Liver (tissue), 9 donors: ENCODE measurements around the gene CEACAM7. TPM values are rescaled to one million over a fixed set of nuclear protein-coding genes. Genes with fewer than 3 reads are reported as not detected.

ENCODE experiments used
- DNase-seq: peaks from one replicate; pipeline ENCODE4 v3.0.0-alpha.2; 2017; ENCODE audit warnings: low spot score
- H3K27ac ChIP-seq, 2 donors: one replicate each; pipeline ENCODE4 v1.7.0; 2013; ENCODE audit warnings: inconsistent platforms in 2 of 2, low read length in 2 of 2, control low read depth in 1 of 2, low read depth in 1 of 2, mild to moderate bottlenecking in 1 of 2
- H3K27me3 ChIP-seq, 4 donors: one replicate each; pipeline versions ENCODE4 v1.6.1 to v1.7.0; 2013; ENCODE audit warnings: low read length in 3 of 4, inconsistent platforms in 1 of 4, mild to moderate bottlenecking in 1 of 4, moderate library complexity in 1 of 4; ENCODE audit not compliant: control insufficient read depth in 4 of 4, insufficient read depth in 4 of 4
- H3K36me3 ChIP-seq, 4 donors: one replicate each; pipeline versions ENCODE4 v1.6.1 to v1.7.0; 2013; ENCODE audit warnings: low read length in 3 of 4, mild to moderate bottlenecking in 3 of 4, low read depth in 1 of 4, moderate library complexity in 1 of 4; ENCODE audit not compliant: control insufficient read depth in 4 of 4, insufficient read depth in 3 of 4
- H3K4me1 ChIP-seq, 4 donors: one replicate each; pipeline versions ENCODE4 v1.6.1 to v1.7.0; 2013; ENCODE audit warnings: low read length in 3 of 4, mild to moderate bottlenecking in 3 of 4, moderate library complexity in 1 of 4; ENCODE audit not compliant: control insufficient read depth in 4 of 4, insufficient read depth in 4 of 4
- H3K4me3 ChIP-seq, 3 donors: one replicate each; pipeline versions ENCODE4 v1.6.1 to v1.7.0; 2013; ENCODE audit warnings: low read length in 3 of 3, control low read depth in 1 of 3, low read depth in 1 of 3, mild to moderate bottlenecking in 1 of 3
- H3K9ac ChIP-seq, 2 donors: one replicate each; pipeline ENCODE4 v1.7.0; 2013; ENCODE audit warnings: low read length in 2 of 2, mild to moderate bottlenecking in 2 of 2, moderate library complexity in 2 of 2, control low read depth in 1 of 2, low read depth in 1 of 2
- H3K9me3 ChIP-seq, 4 donors: one replicate each; pipeline versions ENCODE4 v1.6.1 to v1.7.0; 2013; ENCODE audit warnings: low read length in 3 of 4; ENCODE audit not compliant: control insufficient read depth in 4 of 4
- EGR1 ChIP-seq, 2 donors: IDR thresholded peaks; 2 replicates each; pipeline ENCODE4 v1.6.1; 2016 to 2018; ENCODE audit warnings: antibody characterized with exemption in 2 of 2, low read depth in 2 of 2
- FOXA1 ChIP-seq: IDR thresholded peaks from 2 replicates; pipeline ENCODE4 v1.6.1; 2016; ENCODE audit warnings: antibody characterized with exemption
- FOXA2 ChIP-seq: IDR thresholded peaks from 2 replicates; pipeline ENCODE4 v1.6.1; 2016; ENCODE audit warnings: antibody characterized with exemption
- GABPA ChIP-seq, 2 donors: IDR thresholded peaks in 1 of 2; conservative IDR thresholded peaks in 1 of 2; 2 replicates each; pipeline ENCODE4 v1.6.1; 2016; ENCODE audit warnings: antibody characterized with exemption in 2 of 2, mild to moderate bottlenecking in 1 of 2, moderate library complexity in 1 of 2
- HNF4A ChIP-seq, 2 donors: conservative IDR thresholded peaks; 2 replicates each; pipeline ENCODE4 v1.6.1; 2016; ENCODE audit warnings: antibody characterized with exemption in 2 of 2, mild to moderate bottlenecking in 2 of 2
- HNF4G ChIP-seq: IDR thresholded peaks from 2 replicates; pipeline ENCODE4 v1.6.1; 2016; ENCODE audit warnings: antibody characterized with exemption
- NR2F2 ChIP-seq: IDR thresholded peaks from 2 replicates; pipeline ENCODE4 v1.6.1; 2016; ENCODE audit warnings: antibody characterized with exemption
- RXRA ChIP-seq, 2 donors: IDR thresholded peaks; 2 replicates each; pipeline ENCODE4 v1.6.1; 2017 to 2018; ENCODE audit warnings: antibody characterized with exemption in 2 of 2, mild to moderate bottlenecking in 1 of 2
- SP1 ChIP-seq: IDR thresholded peaks from 2 replicates; pipeline ENCODE4 v1.6.1; 2018; ENCODE audit warnings: antibody characterized with exemption, mild to moderate bottlenecking
- TAF1 ChIP-seq: conservative IDR thresholded peaks from 2 replicates; pipeline ENCODE4 v1.6.1; 2016; ENCODE audit warnings: antibody characterized with exemption, mild to moderate bottlenecking
- YY1 ChIP-seq: IDR thresholded peaks from 2 replicates; pipeline ENCODE4 v1.6.1; 2016; ENCODE audit warnings: antibody characterized with exemption, mild to moderate bottlenecking
- WGBS: extraction: QIAGEN DNeasy Blood & Tissue Kit; methylation state at CpG from one replicate; pipeline ENCODE4 v1.1.7; 2013; 5-methylcytosine and 5-hydroxymethylcytosine counted together
- polyA plus RNA-seq, 2 donors: library from polyadenylated mRNA; stranded (reverse) in 1 of 2; unstranded in 1 of 2; fragments of 200-250 nt in 1 of 2; fragments of >200 nt in 1 of 2; fragmentation: Nextera tagmentation in 1 of 2; extraction: Ambion mirVana in 1 of 2; gene quantifications; one replicate each; pipeline versions ENCODE4 v1.2.1 to v1.2.3, GENCODE V29; 2013 to 2015
- total RNA-seq, 2 donors: library from RNA; depleted of rRNA; stranded (reverse); fragments of >200 nt; gene quantifications; one replicate each; pipeline ENCODE4 v1.2.3, GENCODE V29; 2014
- TF ChIP-seq, protein P1 (sequence below): IDR thresholded peaks from 2 replicates; pipeline ENCODE4 v1.6.1; 2016; ENCODE audit warnings: antibody characterized with exemption
- TF ChIP-seq, protein P2 (sequence below): IDR thresholded peaks from 2 replicates; pipeline ENCODE4 v1.6.1; 2016; ENCODE audit warnings: antibody characterized with exemption, mild to moderate bottlenecking
- TF ChIP-seq, protein P3 (sequence below): IDR thresholded peaks from 2 replicates; pipeline ENCODE4 v1.6.1; 2016; ENCODE audit warnings: antibody characterized with exemption
- TF ChIP-seq, protein P4 (sequence below): fragments of 150-350 bp; IDR thresholded peaks from 2 replicates; pipeline ENCODE4 v1.5.1; 2017; ENCODE audit warnings: improper control_type of control experiment, low read depth, low read length; ENCODE audit not compliant: missing input control
- donor health status: healthy.
- donor health status: healthy.
- donor health status: healthy.
- donor health status: healthy.
- donor health status: healthy.

Gene CEACAM7
- total and polyA plus RNA-seq, 4 donors, result 0.03 TPM; not detected in 3

DNA sequence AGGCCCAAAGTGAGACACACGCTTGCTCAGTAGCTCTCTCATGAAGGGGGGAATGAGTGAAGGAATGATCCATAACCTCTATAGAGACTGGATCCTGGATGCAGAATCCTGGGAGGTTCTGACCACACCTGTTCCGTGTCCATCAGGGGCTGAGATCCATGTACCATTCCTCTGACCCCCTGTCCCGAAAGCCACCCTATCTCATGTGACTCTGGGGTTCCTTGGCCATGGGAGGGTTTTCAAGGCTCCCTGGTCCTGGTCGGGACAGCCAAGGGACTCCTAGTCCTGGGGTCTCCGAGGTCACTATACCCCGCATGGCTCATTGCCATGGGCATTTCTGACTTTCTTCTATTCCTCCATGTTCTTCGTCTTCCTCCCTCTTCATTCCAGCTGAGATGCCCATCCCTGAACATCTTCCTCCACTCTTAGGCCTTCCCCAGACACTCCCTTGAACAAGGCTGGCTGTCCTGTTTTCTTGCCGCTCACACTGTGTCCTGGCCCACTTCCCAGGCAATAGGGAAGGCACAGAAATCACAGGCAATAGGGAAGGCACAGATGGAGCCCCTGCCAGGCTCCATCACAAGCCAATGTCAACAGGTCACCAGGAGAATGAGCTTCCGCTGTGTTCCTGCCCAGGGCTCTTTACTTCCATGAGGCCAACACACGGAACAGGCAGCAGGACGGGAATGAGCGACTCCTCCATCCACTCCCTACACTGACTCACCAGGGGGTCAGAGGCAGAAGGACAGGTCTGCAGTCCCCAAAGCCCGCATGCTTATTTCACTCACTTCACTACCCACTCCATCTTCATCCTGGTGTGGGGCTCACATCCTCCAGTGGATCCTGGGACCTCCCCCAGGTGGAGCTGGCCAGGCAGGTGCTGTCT is 23.5 kb upstream of the CEACAM7 start:
- Histone ChIP-seq H3K4me1 (no peaks in the 10 kb centered on the region), H3K36me3 (no peaks in the 10 kb centered on the region), H3K9ac (no peak overlapping the region), H3K27ac (no peak overlapping the region), H3K27me3 (peaks cover 0 to 8% (median 2%) of the 10 kb centered on the region in 4 donors), H3K9me3 (no peaks in the 10 kb centered on the region), H3K4me3 (no peak overlapping the region)
- WGBS, result 67% methylated on average over 13 of the region's 13 CpGs
- peak; percentile 16 for DNase-seq
- TF ChIP-seq YY1 (no peak), SP1 (no peak), EGR1 (IDR thresholded peaks at IDR 0.05; ENCODE audit: low read depth in 2 of 2) (no peak), FOXA2 (no peak), TAF1 (no peak), HNF4G (no peak), HNF4A (conservative IDR thresholded peaks at IDR 0.05) (no peak), FOXA1 (no peak)
- TF ChIP-seq, protein P1, sequence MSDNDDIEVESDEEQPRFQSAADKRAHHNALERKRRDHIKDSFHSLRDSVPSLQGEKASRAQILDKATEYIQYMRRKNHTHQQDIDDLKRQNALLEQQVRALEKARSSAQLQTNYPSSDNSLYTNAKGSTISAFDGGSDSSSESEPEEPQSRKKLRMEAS, result no peak
- TF ChIP-seq, protein P2, sequence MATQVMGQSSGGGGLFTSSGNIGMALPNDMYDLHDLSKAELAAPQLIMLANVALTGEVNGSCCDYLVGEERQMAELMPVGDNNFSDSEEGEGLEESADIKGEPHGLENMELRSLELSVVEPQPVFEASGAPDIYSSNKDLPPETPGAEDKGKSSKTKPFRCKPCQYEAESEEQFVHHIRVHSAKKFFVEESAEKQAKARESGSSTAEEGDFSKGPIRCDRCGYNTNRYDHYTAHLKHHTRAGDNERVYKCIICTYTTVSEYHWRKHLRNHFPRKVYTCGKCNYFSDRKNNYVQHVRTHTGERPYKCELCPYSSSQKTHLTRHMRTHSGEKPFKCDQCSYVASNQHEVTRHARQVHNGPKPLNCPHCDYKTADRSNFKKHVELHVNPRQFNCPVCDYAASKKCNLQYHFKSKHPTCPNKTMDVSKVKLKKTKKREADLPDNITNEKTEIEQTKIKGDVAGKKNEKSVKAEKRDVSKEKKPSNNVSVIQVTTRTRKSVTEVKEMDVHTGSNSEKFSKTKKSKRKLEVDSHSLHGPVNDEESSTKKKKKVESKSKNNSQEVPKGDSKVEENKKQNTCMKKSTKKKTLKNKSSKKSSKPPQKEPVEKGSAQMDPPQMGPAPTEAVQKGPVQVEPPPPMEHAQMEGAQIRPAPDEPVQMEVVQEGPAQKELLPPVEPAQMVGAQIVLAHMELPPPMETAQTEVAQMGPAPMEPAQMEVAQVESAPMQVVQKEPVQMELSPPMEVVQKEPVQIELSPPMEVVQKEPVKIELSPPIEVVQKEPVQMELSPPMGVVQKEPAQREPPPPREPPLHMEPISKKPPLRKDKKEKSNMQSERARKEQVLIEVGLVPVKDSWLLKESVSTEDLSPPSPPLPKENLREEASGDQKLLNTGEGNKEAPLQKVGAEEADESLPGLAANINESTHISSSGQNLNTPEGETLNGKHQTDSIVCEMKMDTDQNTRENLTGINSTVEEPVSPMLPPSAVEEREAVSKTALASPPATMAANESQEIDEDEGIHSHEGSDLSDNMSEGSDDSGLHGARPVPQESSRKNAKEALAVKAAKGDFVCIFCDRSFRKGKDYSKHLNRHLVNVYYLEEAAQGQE, result no peak
- TF ChIP-seq, protein P3, sequence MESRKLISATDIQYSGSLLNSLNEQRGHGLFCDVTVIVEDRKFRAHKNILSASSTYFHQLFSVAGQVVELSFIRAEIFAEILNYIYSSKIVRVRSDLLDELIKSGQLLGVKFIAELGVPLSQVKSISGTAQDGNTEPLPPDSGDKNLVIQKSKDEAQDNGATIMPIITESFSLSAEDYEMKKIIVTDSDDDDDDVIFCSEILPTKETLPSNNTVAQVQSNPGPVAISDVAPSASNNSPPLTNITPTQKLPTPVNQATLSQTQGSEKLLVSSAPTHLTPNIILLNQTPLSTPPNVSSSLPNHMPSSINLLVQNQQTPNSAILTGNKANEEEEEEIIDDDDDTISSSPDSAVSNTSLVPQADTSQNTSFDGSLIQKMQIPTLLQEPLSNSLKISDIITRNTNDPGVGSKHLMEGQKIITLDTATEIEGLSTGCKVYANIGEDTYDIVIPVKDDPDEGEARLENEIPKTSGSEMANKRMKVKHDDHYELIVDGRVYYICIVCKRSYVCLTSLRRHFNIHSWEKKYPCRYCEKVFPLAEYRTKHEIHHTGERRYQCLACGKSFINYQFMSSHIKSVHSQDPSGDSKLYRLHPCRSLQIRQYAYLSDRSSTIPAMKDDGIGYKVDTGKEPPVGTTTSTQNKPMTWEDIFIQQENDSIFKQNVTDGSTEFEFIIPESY, result no peak

DNA sequence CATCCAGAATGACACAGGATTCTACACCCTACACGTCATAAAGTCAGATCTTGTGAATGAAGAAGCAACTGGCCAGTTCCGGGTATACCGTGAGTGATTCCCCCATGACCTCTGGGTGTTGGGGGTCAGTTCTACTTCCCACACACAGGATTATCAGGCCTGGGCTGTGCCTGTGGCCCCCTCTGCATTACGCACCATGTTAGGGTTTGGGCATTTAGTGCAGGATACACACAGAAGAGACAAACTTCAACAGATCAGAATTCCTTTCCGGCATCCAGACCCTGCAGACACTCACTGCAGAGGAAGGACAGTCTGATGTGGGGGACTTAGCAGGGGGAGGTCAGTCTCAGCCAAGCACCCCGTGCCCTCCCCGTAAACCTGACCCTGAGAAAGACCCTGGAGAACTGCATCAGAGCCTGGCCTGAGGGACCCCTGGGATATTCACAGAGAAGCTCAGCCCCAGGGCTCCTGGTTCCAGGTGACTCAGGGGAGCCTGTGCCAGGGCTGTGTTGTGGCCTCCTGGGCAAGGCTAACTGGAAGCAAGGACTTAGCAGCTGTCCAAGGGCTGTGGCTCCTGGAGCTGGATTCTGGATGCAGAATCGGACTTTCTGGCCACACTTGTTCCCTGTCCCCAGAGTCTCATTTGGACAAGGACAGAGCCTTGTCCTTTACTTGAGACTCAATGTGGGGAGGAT is 22.0 kb upstream of the CEACAM7 start:
- H3K27ac ChIP-seq, result no peak overlapping the region
- H3K9me3 ChIP-seq, result no peaks in the 10 kb centered on the region
- DNase-seq, result peak; percentile 4
- H3K36me3 ChIP-seq, result no peaks in the 10 kb centered on the region
- H3K4me3 ChIP-seq, result no peak overlapping the region
- no peak overlapping the region for H3K9ac ChIP-seq
- WGBS, result 72% methylated on average over 8 of the region's 8 CpGs
- no peaks in the 10 kb centered on the region for H3K4me1 ChIP-seq
- peaks cover 0 to 8% (median 2%) of the 10 kb centered on the region in 4 donors for H3K27me3 ChIP-seq
- TF ChIP-seq RXRA (IDR thresholded peaks at IDR 0.05) (no peak), FOXA1 (no peak), NR2F2 (no peak), GABPA (IDR thresholded peaks at IDR 0.05 in 1 of 2, conservative IDR thresholded peaks at IDR 0.05 in 1 of 2) (no peak), FOXA2 (no peak), HNF4G (no peak), YY1 (no peak), EGR1 (IDR thresholded peaks at IDR 0.05; ENCODE audit: low read depth in 2 of 2) (no peak)
- TF ChIP-seq, protein P4, sequence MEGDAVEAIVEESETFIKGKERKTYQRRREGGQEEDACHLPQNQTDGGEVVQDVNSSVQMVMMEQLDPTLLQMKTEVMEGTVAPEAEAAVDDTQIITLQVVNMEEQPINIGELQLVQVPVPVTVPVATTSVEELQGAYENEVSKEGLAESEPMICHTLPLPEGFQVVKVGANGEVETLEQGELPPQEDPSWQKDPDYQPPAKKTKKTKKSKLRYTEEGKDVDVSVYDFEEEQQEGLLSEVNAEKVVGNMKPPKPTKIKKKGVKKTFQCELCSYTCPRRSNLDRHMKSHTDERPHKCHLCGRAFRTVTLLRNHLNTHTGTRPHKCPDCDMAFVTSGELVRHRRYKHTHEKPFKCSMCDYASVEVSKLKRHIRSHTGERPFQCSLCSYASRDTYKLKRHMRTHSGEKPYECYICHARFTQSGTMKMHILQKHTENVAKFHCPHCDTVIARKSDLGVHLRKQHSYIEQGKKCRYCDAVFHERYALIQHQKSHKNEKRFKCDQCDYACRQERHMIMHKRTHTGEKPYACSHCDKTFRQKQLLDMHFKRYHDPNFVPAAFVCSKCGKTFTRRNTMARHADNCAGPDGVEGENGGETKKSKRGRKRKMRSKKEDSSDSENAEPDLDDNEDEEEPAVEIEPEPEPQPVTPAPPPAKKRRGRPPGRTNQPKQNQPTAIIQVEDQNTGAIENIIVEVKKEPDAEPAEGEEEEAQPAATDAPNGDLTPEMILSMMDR, result no peak
- TF ChIP-seq, protein P3, result no peak
- TF ChIP-seq, protein P2, result no peak
